ENCODE data around the gene LDLRAD2. TPM values are rescaled to one million over a fixed set of nuclear protein-coding genes. Genes with fewer than 3 reads are reported as not detected.

Gene LDLRAD2
- total and polyA plus RNA-seq, 8 donors, result 0.05 to 3.0 (median 0.09) TPM; not detected in 1

GRCh38 chr1:21779613-21780521 lies 32.2 kb upstream of the LDLRAD2 start:
- H3K4me3 ChIP-seq, result no peak overlapping the region
- FAIRE-seq, result no peak
- 73 to 80% methylated on average over 12 of the region's 12 CpGs for WGBS, 2 donors
- no peaks in the 10 kb centered on the region for H3K36me3 ChIP-seq
- no peak for ATAC-seq
- TF ChIP-seq CTCF (IDR thresholded peaks at IDR 0.05), result no peak
- H3K9me3 ChIP-seq, result no peaks in the 10 kb centered on the region
- intact Hi-C loops (cut with DNase I), result loop anchor here in 1 of 3 donors (10.0 kb wide), 1 partner anchor 185 kb away; no protein-coding TSS in a partner anchor
- H3K27me3 ChIP-seq, result no peaks in the 10 kb centered on the region
- H3K27ac ChIP-seq, result no peak overlapping the region
- DNase-seq, result no peak
- peaks cover 0 to 10% (median 5%) of the 10 kb centered on the region in 3 donors for H3K4me1 ChIP-seq

- H3K27me3 ChIP-seq, result no peaks in the 10 kb centered on the region
- H3K9me3 ChIP-seq, result no peaks in the 10 kb centered on the region
- peak overlapping the region; percentile 99 to 100 (median 100) for H3K27ac ChIP-seq
- DNase-seq (no peak), FAIRE-seq (no peak), ATAC-seq (no peak)
- intact Hi-C loops (cut with DNase I), result loop anchor here in 1 of 3 donors (10.0 kb wide), 1 partner anchor 183 kb away; no protein-coding TSS in a partner anchor
- WGBS, 2 donors, result 0% methylated on average over 17 of the region's 17 CpGs
- no peaks in the 10 kb centered on the region for H3K36me3 ChIP-seq
- no peak for TF ChIP-seq CTCF (IDR thresholded peaks at IDR 0.05)
- H3K4me1 ChIP-seq, result peaks cover 0 to 8% (median 5%) of the 10 kb centered on the region in 3 donors
- peak overlapping the region; percentile 73 to 92 (median 83) for H3K4me3 ChIP-seq
Observed at GRCh38 chr1:21781815-21782348, 30.2 kb upstream of the LDLRAD2 start.

GRCh38 chr1:21782349-21782867 lies 29.7 kb upstream of the LDLRAD2 start:
- ATAC-seq, result peak; percentile 20 to 44 (median 40)
- intact Hi-C loops (cut with DNase I), result loop anchor here in 1 of 3 donors (10.0 kb wide), 1 partner anchor 182 kb away; no protein-coding TSS in a partner anchor
- 0% methylated on average over 37 of the region's 37 CpGs for WGBS, 2 donors
- peak overlapping the region; percentile 73 to 92 (median 83) for H3K4me3 ChIP-seq
- peak overlapping the region; percentile 99 to 100 (median 100) for H3K27ac ChIP-seq
- TF ChIP-seq CTCF (IDR thresholded peaks at IDR 0.05), result no peak
- no peaks in the 10 kb centered on the region for H3K27me3 ChIP-seq
- H3K9me3 ChIP-seq, result no peaks in the 10 kb centered on the region
- DNase-seq, result no peak
- FAIRE-seq, result no peak
- H3K36me3 ChIP-seq, result no peaks in the 10 kb centered on the region
- peaks cover 0 to 8% (median 5%) of the 10 kb centered on the region in 3 donors for H3K4me1 ChIP-seq

GRCh38 chr1:21782868-21783678 lies 29.0 kb upstream of the LDLRAD2 start, which contains the start of gene USP48:
Gene USP48 (minus strand): TSS chr1:21783149. CDS start chr1:21782957, 192 bp downstream.
- peaks cover 0 to 8% (median 5%) of the 10 kb centered on the region in 3 donors for H3K4me1 ChIP-seq
- no peaks in the 10 kb centered on the region for H3K36me3 ChIP-seq
- H3K4me3 ChIP-seq, result peak within 1 kb of the TSS; percentile 73 to 92 (median 83)
- ATAC-seq (peak; percentile 83 to 95 (median 88)), DNase-seq (peak; percentile 98 to 100 (median 98)), FAIRE-seq (no peak)
- H3K9me3 ChIP-seq, result no peaks in the 10 kb centered on the region
- WGBS, 2 donors, result 0% methylated on average over 48 to 82 of the region's 82 CpGs
- intact Hi-C loops (cut with DNase I), result loop anchor here in 1 of 3 donors (10.0 kb wide), 1 partner anchor 182 kb away; no protein-coding TSS in a partner anchor
- TF ChIP-seq CTCF (IDR thresholded peaks at IDR 0.05), result no peak
- peak within 1 kb of the TSS; percentile 99 to 100 (median 100) for H3K27ac ChIP-seq
- H3K27me3 ChIP-seq, result no peaks in the 10 kb centered on the region
